ENCODE measurements around the gene COL27A1. TPM values are rescaled to one million over a fixed set of nuclear protein-coding genes. Genes with fewer than 3 reads are reported as not detected.

COL27A1 gene
- total and polyA plus RNA-seq, 2 experiments from 2014 or later: 10.5 to 18.0 TPM

- Mint-ChIP-seq H3K27me3 (ENCODE audit: insufficient read depth, low read depth, poor library complexity) (peaks cover 13% of the 10 kb centered on the region), H3K4me3 (no peak overlapping the region), H3K9me3 (no peaks in the 10 kb centered on the region; the same call in 1 of the 3 replicates), H3K4me1 (no peaks in the 10 kb centered on the region), H3K36me3 (ENCODE audit: low read depth) (no peaks in the 10 kb centered on the region), H3K27ac (no peak overlapping the region)
- Histone ChIP-seq H3K9me2 (ENCODE audit: insufficient read depth) (no peaks in the 10 kb centered on the region), H3K4me1 (ENCODE audit: insufficient read depth) (no peaks in the 10 kb centered on the region), H3K27me3 (ENCODE audit: insufficient read depth) (no peaks in the 10 kb centered on the region), H2AFZ (no peak overlapping the region), H3F3A (replicated peaks; ENCODE audit: low read depth) (no peaks in the 10 kb centered on the region), H3K4me3 (no peak overlapping the region), H3K36me3 (ENCODE audit: insufficient read depth) (no peaks in the 10 kb centered on the region), H4K20me1 (replicated peaks; ENCODE audit: insufficient read depth) (no peaks in the 10 kb centered on the region), H3K4me2 (no peak overlapping the region), H3K27ac (ENCODE audit: low read depth) (no peak overlapping the region), H3K79me2 (replicated peaks; ENCODE audit: insufficient read depth) (no peaks in the 10 kb centered on the region)
- ATAC-seq: no peak
- TF ChIP-seq ZNF331 (CRISPR knock-in tag; IDR thresholded peaks at IDR 0.05; ENCODE audit: low read depth): no peak
- TF ChIP-seq EZH2 (IDR thresholded peaks at IDR 0.05; ENCODE audit: low read depth, unreplicated experiment): no peak
- no peak for TF ChIP-seq ZNF462 (CRISPR knock-in tag; IDR thresholded peaks at IDR 0.05)
- no peak for TF ChIP-seq CREB1 (CRISPR knock-in tag; IDR thresholded peaks at IDR 0.05; ENCODE audit: low read depth)
- no peak for TF ChIP-seq CTCF (conservative IDR thresholded peaks at IDR 0.05; ENCODE audit: low read depth in 2 of 2)
- no peak for DNase-seq (ENCODE audit: low spot score)
These were observed 118.9 kb downstream of the COL27A1 start for GRCh38 chr9:114274217-114274616.

Measured in GM23338 (cell line).